ENCODE measurements around the gene CYSTM1. TPM values are rescaled to one million over a fixed set of nuclear protein-coding genes. Genes with fewer than 3 reads are reported as not detected.

CYSTM1 gene
- total and polyA plus RNA-seq, 2 donors (not counting 1 experiment from before 2014, with no cell fraction given) = 6.2 to 17.0 TPM

DNA sequence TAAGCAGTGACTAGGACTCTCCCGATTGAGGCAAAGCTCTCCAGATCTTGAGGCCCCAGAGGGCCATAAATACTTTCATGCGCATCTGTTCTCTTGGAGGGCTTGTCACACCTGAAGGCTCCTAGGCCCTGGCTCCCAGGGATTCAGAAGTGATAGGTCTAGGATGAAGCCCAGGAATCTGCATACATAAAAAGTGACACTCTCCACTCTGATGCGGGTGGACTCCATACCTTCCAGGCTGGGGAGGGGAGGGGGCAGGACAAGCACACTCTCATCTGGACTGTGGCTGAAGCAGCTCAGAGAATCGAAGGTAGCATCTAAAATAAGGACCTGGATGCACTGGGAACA lies 9.1 kb upstream of the CYSTM1 start:
- Histone ChIP-seq H3K27me3 (replicated peaks in 1 of 4; ENCODE audit: control extremely low read depth in 1 of 4, control insufficient read depth in 3 of 4, insufficient read depth in 4 of 4, low read length in 3 of 4) (no peaks in the 10 kb centered on the region), H2AFZ (ENCODE audit: insufficient read depth, low read depth, low read length, poor library complexity, severe bottlenecking) (no peak overlapping the region), H3K36me3 (replicated peaks in 1 of 2; ENCODE audit: control extremely low read depth in 1 of 2, control insufficient read depth in 1 of 2, extremely low read depth in 1 of 2, insufficient read depth in 2 of 2, low read length in 1 of 2) (no peaks in the 10 kb centered on the region), H3K79me2 (ENCODE audit: control insufficient read depth, insufficient read depth, low read length) (no peaks in the 10 kb centered on the region), H3K4me3 (ENCODE audit: control extremely low read depth in 1 of 5, extremely low read depth in 1 of 5, insufficient read depth in 1 of 5, low read depth in 2 of 5, low read length in 4 of 5) (no peak overlapping the region), H3K27ac (ENCODE audit: low read length in 2 of 2) (no peak overlapping the region), H3K9me3 (ENCODE audit: control extremely low read depth in 1 of 3, control insufficient read depth in 2 of 3, insufficient read depth in 1 of 3, low read length in 2 of 3) (no peaks in the 10 kb centered on the region), H3K4me1 (ENCODE audit: control insufficient read depth in 2 of 2, insufficient read depth in 2 of 2, low read length in 2 of 2) (no peaks in the 10 kb centered on the region), H3K4me2 (replicated peaks; ENCODE audit: low read depth, low read length, poor library complexity, severe bottlenecking) (no peak overlapping the region), H4K20me1 (ENCODE audit: control insufficient read depth, insufficient read depth, low read length, poor library complexity, severe bottlenecking) (no peaks in the 10 kb centered on the region), H3K9ac (ENCODE audit: low read length) (no peak overlapping the region)
- Mint-ChIP-seq H3K27me3 (peaks cover 3% of the 10 kb centered on the region), H3K27ac (no peak overlapping the region), H3K9me3 (ENCODE audit: insufficient read depth) (no peaks in the 10 kb centered on the region), H3K4me3 (no peak overlapping the region), H3K4me1 (no peaks in the 10 kb centered on the region)
- no peak for ATAC-seq (ENCODE audit: low read depth)
- TF ChIP-seq, protein P1, sequence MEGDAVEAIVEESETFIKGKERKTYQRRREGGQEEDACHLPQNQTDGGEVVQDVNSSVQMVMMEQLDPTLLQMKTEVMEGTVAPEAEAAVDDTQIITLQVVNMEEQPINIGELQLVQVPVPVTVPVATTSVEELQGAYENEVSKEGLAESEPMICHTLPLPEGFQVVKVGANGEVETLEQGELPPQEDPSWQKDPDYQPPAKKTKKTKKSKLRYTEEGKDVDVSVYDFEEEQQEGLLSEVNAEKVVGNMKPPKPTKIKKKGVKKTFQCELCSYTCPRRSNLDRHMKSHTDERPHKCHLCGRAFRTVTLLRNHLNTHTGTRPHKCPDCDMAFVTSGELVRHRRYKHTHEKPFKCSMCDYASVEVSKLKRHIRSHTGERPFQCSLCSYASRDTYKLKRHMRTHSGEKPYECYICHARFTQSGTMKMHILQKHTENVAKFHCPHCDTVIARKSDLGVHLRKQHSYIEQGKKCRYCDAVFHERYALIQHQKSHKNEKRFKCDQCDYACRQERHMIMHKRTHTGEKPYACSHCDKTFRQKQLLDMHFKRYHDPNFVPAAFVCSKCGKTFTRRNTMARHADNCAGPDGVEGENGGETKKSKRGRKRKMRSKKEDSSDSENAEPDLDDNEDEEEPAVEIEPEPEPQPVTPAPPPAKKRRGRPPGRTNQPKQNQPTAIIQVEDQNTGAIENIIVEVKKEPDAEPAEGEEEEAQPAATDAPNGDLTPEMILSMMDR (IDR thresholded peaks at IDR 0.05) = no peak
- TF ChIP-seq EZH2 (IDR thresholded peaks at IDR 0.05; ENCODE audit: borderline replicate concordance, insufficient read depth, low read depth, low read length, poor library complexity, severe bottlenecking) = no peak
- DNase-seq = no peak
- intact Hi-C loops (cut with micrococcal nuclease) = no loop called here
- WGBS (ENCODE audit: insufficient coverage) = 76% methylated on average over 3 of the region's 4 CpGs
- CTCF ChIA-PET = interaction anchor here (1.2 kb wide), 1 partner anchor 21 kb away, joined by 3 read pairs; no protein-coding TSS in a partner anchor
- POLR2A ChIA-PET = no interaction called here

DNA sequence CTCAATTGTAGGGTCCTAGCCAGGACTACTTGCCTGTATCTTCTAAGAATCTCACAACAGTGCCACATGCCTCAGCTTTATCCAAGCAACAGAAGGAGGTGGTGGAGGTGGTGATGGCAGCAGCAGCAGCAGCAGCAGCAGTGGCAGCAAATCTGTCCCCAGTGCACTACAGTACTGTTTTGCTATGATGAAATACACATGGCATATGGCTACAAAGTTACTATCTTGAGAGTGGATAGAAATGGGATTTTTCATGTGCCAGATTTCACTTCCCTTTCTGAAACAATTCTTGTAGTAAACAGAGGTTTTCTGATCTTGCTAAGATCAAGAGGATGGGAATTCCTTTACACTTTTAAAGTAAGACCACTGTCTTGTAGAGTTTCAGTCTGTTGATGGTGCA lies 8.1 kb upstream of the CYSTM1 start:
- Histone ChIP-seq H3K79me2 (ENCODE audit: control insufficient read depth, insufficient read depth, low read length) (no peaks in the 10 kb centered on the region), H3K4me2 (replicated peaks; ENCODE audit: low read depth, low read length, poor library complexity, severe bottlenecking) (no peak overlapping the region), H3K4me3 (ENCODE audit: control extremely low read depth in 1 of 5, extremely low read depth in 1 of 5, insufficient read depth in 1 of 5, low read depth in 2 of 5, low read length in 4 of 5) (no peak overlapping the region), H3K4me1 (ENCODE audit: control insufficient read depth in 2 of 2, insufficient read depth in 2 of 2, low read length in 2 of 2) (no peaks in the 10 kb centered on the region), H3K9ac (ENCODE audit: low read length) (no peak overlapping the region), H3K27ac (ENCODE audit: low read length in 2 of 2) (no peak overlapping the region), H3K9me3 (ENCODE audit: control extremely low read depth in 1 of 3, control insufficient read depth in 2 of 3, insufficient read depth in 1 of 3, low read length in 2 of 3) (no peaks in the 10 kb centered on the region), H4K20me1 (ENCODE audit: control insufficient read depth, insufficient read depth, low read length, poor library complexity, severe bottlenecking) (no peaks in the 10 kb centered on the region), H2AFZ (ENCODE audit: insufficient read depth, low read depth, low read length, poor library complexity, severe bottlenecking) (no peak overlapping the region), H3K36me3 (replicated peaks in 1 of 2; ENCODE audit: control extremely low read depth in 1 of 2, control insufficient read depth in 1 of 2, extremely low read depth in 1 of 2, insufficient read depth in 2 of 2, low read length in 1 of 2) (no peaks in the 10 kb centered on the region), H3K27me3 (replicated peaks in 1 of 4; ENCODE audit: control extremely low read depth in 1 of 4, control insufficient read depth in 3 of 4, insufficient read depth in 4 of 4, low read length in 3 of 4) (no peaks in the 10 kb centered on the region)
- CTCF ChIA-PET = interaction anchor here (1.2 kb wide), 1 partner anchor 23 kb away, joined by 3 read pairs; no protein-coding TSS in a partner anchor
- Mint-ChIP-seq H3K4me1 (no peaks in the 10 kb centered on the region), H3K27me3 (peaks cover 3% of the 10 kb centered on the region), H3K27ac (no peak overlapping the region), H3K9me3 (ENCODE audit: insufficient read depth) (no peaks in the 10 kb centered on the region), H3K4me3 (no peak overlapping the region)
- TF ChIP-seq, protein P1 (IDR thresholded peaks at IDR 0.05) = no peak
- no peak for TF ChIP-seq EZH2 (IDR thresholded peaks at IDR 0.05; ENCODE audit: borderline replicate concordance, insufficient read depth, low read depth, low read length, poor library complexity, severe bottlenecking)
- intact Hi-C loops (cut with micrococcal nuclease) = no loop called here
- no peak for DNase-seq
- POLR2A ChIA-PET = no interaction called here
- no peak for ATAC-seq (ENCODE audit: low read depth)

Measured in B cell (primary cell).